WTC11 (cell line): ENCODE results near the gene SNRPA1. TPM values are rescaled to one million over a fixed set of nuclear protein-coding genes. Genes with fewer than 3 reads are reported as not detected.

Experiments
- ATAC-seq: fragments of 200-7000 bp; cut with Tn5 transposase; 2 replicates; pipeline ENCODE4 v1.10.0; 2021; ENCODE audit warnings: mild to moderate bottlenecking, moderate library complexity
- CTCF ChIA-PET: fragments of 300-600 bp; sonication (Branson Sonifier 250); formaldehyde crosslinking; loops from one replicate; lab custom pipeline; 2021; ENCODE audit warnings: antibody characterized with exemption; lab: Charles Lee
- POLR2A ChIA-PET: fragments of 350-600 bp; sonication (Branson Sonifier 250); formaldehyde crosslinking; loops from one replicate; lab custom pipeline; 2021; ENCODE audit warnings: antibody characterized with exemption; lab: Charles Lee
- DNase-seq: peaks from one replicate; pipeline ENCODE4 v3.0.0; 2021; ENCODE audit warnings: low spot score
- H3K27ac Mint-ChIP-seq: 2 replicates; pipeline ENCODE4 v1.8.0; 2021; ENCODE audit warnings: mixed read lengths
- H3K27me3 Mint-ChIP-seq: 2 replicates; pipeline ENCODE4 v1.8.0; 2021; ENCODE audit warnings: low read depth, mild to moderate bottlenecking, moderate library complexity, mixed read lengths
- H3K36me3 Mint-ChIP-seq: 2 replicates; pipeline ENCODE4 v1.8.0; 2021; ENCODE audit warnings: mixed read lengths
- H3K4me1 Mint-ChIP-seq: 2 replicates; pipeline ENCODE4 v1.8.0; 2022; ENCODE audit warnings: mixed read lengths
- H3K4me3 Mint-ChIP-seq: 2 replicates; pipeline ENCODE4 v1.8.0; 2021; ENCODE audit warnings: mild to moderate bottlenecking, moderate library complexity, mixed read lengths
- H3K9me3 Mint-ChIP-seq: 2 replicates; pipeline ENCODE4 v1.8.0; 2021; ENCODE audit warnings: mixed read lengths
- AFF4 ChIP-seq: sonication (generic); formaldehyde crosslinking; IDR thresholded peaks from 2 replicates; pipeline ENCODE4 v1.8.1; 2023; ENCODE audit warnings: mild to moderate bottlenecking, missing genetic modification reagents, borderline replicate concordance
- ATF6 ChIP-seq: sonication (generic); formaldehyde crosslinking; IDR thresholded peaks from 2 replicates; pipeline ENCODE4 v1.8.1; 2023; ENCODE audit warnings: mild to moderate bottlenecking, missing genetic modification reagents
- CDX4 ChIP-seq: fragments of 250-450 bp; sonication (Bioruptor Pico); IDR thresholded peaks from 2 replicates; pipeline ENCODE4 v1.9.0; 2021; ENCODE audit warnings: moderate library complexity, mild to moderate bottlenecking, inconsistent platforms, borderline replicate concordance
- ELF4 ChIP-seq: sonication (generic); formaldehyde crosslinking; IDR thresholded peaks from 2 replicates; pipeline ENCODE4 v1.8.1; 2022; ENCODE audit warnings: low read depth, mild to moderate bottlenecking, moderate library complexity, missing genetic modification reagents
- GABPB1 ChIP-seq: sonication (generic); formaldehyde crosslinking; IDR thresholded peaks from 2 replicates; pipeline ENCODE4 v1.8.1; 2023; ENCODE audit warnings: mild to moderate bottlenecking, missing genetic modification reagents
- IRF1 ChIP-seq: sonication (generic); formaldehyde crosslinking; IDR thresholded peaks from 2 replicates; pipeline ENCODE4 v1.8.0; 2023; ENCODE audit warnings: missing genetic modification reagents
- JUN ChIP-seq: sonication (generic); formaldehyde crosslinking; IDR thresholded peaks from 2 replicates; pipeline ENCODE4 v1.8.0; 2023; ENCODE audit warnings: mild to moderate bottlenecking, missing genetic modification reagents
- PRDM15 ChIP-seq: sonication (generic); formaldehyde crosslinking; IDR thresholded peaks from 2 replicates; pipeline ENCODE4 v1.8.0; 2022; ENCODE audit warnings: missing genetic modification reagents
- PRRX2 ChIP-seq: fragments of 250-450 bp; sonication (Bioruptor Pico); IDR thresholded peaks from 2 replicates; pipeline ENCODE4 v1.8.0; 2021; ENCODE audit warnings: mild to moderate bottlenecking
- STAT6 ChIP-seq: sonication (generic); formaldehyde crosslinking; conservative IDR thresholded peaks from 2 replicates; pipeline ENCODE4 v1.8.1; 2023; ENCODE audit warnings: mild to moderate bottlenecking, low read depth, missing genetic modification reagents, moderate library complexity
- TCF7 ChIP-seq: sonication (generic); formaldehyde crosslinking; IDR thresholded peaks from 2 replicates; pipeline ENCODE4 v1.8.0; 2022; ENCODE audit warnings: mild to moderate bottlenecking, low read depth, missing genetic modification reagents, moderate library complexity
- ZMAT4 ChIP-seq: fragments of 250-450 bp; sonication (Bioruptor Pico); IDR thresholded peaks from 2 replicates; pipeline ENCODE4 v1.9.0; 2021; ENCODE audit warnings: mild to moderate bottlenecking
- total RNA-seq: library from RNA; stranded (reverse); gene quantifications from 3 replicates; pipeline ENCODE4 v1.2.3, GENCODE V29; 2021

The SNRPA1 gene
- total RNA-seq, 1 experiment from 2014 or later, result 170 TPM

GRCh38 chr15:101296418-101297405, 1.7 kb upstream of the SNRPA1 start (continued):
- TF ChIP-seq CDX4 (no peak), PRDM15 (no peak), ELF4 (no peak), IRF1 (no peak), JUN (CRISPR knock-in tag) (no peak)

GRCh38 chr15:101295607-101296161, 636 bp upstream of the SNRPA1 start:
- Mint-ChIP-seq H3K9me3 (no peaks in the 10 kb centered on the region), H3K4me1 (peaks cover 17% of the 10 kb centered on the region), H3K27me3 (no peaks in the 10 kb centered on the region; the same call in 1 of the 2 replicates), H3K36me3 (peaks cover 9% of the 10 kb centered on the region; the same call in 1 of the 2 replicates), H3K27ac (no peak overlapping the region), H3K4me3 (peak overlapping the region; percentile 96)
- ChIA-PET POLR2A (interaction anchor here (0.7 to 1.1 kb wide), 4 partner anchors 25 to 357 kb away, joined by 3 read pairs; no protein-coding TSS in a partner anchor), CTCF (interaction anchor here (1.4 to 2.0 kb wide), 2 partner anchors 25 to 359 kb away, joined by 4 to 9 read pairs; no protein-coding TSS in a partner anchor)
- DNase-seq, result no peak
- ATAC-seq, result peak; percentile 73
- TF ChIP-seq TCF7 (CRISPR knock-in tag) (no peak), ATF6 (CRISPR knock-in tag) (no peak), AFF4 (no peak), ZMAT4 (CRISPR knock-in tag) (no peak), STAT6 (no peak), GABPB1 (CRISPR knock-in tag) (no peak), PRRX2 (CRISPR knock-in tag) (no peak), PRDM15 (no peak)
